ENCODE results near the gene SEC14L2.
"Not testable (repeated sequence)": the region's sequence is repeated elsewhere in the genome, so short reads cannot be mapped to it uniquely, and the experiment has no call there.

SEC14L2 gene

DNA sequence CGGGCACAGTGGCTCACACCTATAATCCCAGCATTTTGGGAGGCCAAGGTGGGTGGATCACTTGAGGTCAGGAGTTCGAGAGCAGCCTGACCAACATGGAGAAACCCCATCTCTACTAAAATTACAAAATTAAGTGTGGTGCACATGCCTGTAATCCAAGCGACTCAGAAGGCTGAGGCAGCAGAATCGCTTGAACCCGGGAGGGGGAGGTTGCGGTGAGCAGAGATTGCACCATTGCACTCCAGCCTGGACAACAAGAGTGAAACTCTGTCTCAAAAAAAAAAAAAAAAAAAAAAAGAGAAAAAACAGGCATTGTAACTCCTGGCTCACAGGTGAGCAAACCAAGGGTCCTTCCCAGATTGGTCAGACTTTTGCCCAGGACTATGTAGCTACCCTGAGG is 63.7 kb downstream of the SEC14L2 start:
- DNase-seq: not testable (repeated sequence)

DNA sequence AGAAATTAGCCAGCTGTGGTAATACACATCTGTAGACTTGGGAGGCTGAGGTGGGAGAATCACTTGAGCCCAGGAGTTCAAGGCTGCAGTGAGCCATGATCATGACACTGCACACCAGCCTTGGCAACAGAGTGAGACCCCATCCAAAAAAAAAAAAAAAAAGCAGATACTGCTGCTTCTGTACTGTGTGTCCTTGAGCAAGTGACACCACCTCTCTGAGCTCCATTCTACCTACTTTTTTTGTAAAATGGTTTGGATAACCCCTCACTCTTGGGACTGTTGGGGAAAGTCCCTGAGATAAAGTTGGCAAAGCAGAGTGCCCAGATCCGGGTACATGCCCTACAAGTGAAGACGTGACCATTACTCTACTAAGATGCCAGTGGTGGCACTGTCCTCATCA is 72.3 kb downstream of the SEC14L2 start:
- no peak for DNase-seq

DNA sequence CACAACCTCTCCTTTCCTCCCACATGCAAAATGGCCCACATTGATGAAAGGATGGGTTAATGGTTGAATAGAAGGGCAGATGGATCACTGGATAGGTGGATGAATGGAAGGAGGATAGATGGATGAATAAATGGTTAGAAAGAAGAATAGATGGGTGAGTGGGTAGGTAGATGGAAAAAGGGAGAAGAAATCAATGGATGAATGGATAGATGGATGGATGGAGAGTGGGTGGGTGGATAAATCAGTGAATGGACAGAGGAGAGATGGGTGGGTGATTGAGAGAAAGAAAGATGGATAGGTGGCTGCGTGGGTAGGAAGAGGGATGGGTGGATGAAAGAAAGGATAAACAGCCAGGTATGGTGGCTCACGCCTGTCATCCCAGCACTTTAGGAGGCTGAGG is 73.8 kb downstream of the SEC14L2 start:
- no peak for DNase-seq

DNA sequence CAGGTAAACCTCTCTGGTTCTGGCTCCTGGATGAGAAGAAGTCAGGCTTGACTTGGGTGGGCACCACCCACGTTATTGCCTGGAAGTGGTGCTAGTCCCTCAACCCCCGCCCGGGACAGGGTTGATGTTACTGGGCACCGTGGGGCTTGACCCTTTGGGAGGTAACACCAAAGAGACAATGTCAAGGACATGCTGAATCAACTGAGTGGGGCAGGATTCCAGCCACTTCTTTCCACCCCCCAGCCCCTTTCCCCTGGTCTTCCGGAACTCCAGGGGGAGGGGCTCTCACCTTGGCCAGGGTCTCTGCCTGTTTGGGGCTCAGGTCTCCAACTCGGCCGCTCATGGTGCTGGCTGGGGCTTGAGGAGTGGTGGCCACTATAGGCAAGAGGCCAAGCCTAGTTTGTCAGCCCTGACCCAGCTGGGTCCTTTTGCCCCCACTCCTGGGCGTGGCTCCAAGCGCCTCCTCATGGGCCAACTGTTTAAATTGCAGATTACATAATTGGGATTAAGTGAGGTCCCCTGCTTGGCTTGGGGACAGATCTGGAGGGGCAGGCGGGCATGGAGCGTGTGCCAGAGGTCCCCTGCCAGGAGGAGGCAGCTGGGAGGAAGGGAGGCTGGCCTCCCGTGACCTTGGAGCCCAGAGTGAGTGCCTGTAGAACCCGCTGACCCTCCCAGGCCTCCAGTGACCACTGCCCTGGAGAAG is 74.9 kb downstream of the SEC14L2 start, which contains the start of gene SEC14L3:
Gene SEC14L3, minus strand, starts transcription at position 402 of the 703 bp plus-strand sequence. Its CDS starts 59 bp downstream, at position 343.
- DNase-seq: no peak

DNA sequence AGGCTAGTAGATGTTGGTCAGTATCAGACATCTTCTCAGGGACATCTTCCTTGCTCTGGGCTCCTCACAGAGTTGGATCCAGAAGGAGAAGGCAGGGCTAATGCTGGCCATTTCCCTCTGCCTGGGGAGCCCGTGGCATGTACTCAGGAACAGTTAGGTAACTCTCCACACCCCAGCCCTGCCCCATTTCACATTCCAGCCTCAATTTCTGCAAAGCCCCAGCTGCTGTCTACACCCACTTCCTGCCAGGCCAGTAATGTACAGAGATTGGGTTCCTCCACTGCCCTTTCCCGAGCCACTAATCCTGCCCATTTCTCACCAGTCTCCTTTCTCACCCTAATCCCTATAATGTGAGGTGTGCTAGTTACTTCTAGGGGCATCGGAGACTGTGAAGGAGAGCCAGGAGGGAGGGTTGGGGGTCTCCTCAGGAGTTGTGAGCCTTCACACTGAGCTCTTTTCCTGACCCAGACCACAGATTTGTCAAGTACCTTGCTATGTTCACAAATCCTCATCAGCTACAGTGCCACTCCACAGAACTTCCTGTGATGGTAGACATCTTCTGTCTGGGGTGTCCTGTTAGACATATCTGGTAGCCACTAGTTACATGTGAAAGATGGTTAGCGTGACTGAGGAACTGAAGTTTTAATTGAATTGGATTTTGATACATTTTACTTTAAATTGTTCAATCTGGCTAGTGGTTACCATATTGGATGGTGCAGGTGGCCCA is 76.3 kb downstream of the SEC14L2 start:
- DNase-seq: no peak

DNA sequence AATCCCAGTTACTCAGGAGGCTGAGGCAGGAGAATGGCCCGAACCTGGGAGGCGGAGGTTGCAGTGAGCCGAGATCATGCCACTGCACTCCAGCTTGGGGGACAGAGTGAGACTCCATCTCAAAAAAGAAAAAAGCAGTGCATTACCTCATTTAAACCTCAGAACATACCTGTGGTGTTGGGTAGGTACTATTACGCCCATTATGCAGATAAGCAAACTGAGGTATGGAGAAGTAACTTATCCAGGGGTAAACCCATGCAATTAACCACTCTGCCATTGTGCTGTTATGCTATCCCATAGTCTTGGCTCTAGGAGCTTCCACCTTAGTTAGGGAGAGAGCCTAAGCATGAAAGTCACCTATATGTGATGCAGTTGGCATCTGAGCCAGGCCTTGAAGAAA is 77.3 kb downstream of the SEC14L2 start:
- no peak for DNase-seq
